ENCODE results near the gene LIFR. TPM values are rescaled to one million over a fixed set of nuclear protein-coding genes. Genes with fewer than 3 reads are reported as not detected.

The LIFR gene
- total RNA-seq, 4 donors from 2014 or later, result 3.1 to 72.9 (median 16.9) TPM

- WGBS, 2 donors, result 26 to 40% methylated on average over 5 of the region's 6 CpGs
- Histone ChIP-seq H3K27me3 (peaks cover 0 to 3% (median 0%) of the 10 kb centered on the region in 4 donors), H3K9me3 (no peaks in the 10 kb centered on the region), H3K36me3 (no peaks in the 10 kb centered on the region), H3K4me3 (no peak overlapping the region), H3K4me1 (peaks cover 4 to 13% (median 8%) of the 10 kb centered on the region in 3 donors), H3K27ac (peak overlapping the region in 3 of 4 donors; percentile 17 to 46 (median 25))
- TF ChIP-seq, protein P1, sequence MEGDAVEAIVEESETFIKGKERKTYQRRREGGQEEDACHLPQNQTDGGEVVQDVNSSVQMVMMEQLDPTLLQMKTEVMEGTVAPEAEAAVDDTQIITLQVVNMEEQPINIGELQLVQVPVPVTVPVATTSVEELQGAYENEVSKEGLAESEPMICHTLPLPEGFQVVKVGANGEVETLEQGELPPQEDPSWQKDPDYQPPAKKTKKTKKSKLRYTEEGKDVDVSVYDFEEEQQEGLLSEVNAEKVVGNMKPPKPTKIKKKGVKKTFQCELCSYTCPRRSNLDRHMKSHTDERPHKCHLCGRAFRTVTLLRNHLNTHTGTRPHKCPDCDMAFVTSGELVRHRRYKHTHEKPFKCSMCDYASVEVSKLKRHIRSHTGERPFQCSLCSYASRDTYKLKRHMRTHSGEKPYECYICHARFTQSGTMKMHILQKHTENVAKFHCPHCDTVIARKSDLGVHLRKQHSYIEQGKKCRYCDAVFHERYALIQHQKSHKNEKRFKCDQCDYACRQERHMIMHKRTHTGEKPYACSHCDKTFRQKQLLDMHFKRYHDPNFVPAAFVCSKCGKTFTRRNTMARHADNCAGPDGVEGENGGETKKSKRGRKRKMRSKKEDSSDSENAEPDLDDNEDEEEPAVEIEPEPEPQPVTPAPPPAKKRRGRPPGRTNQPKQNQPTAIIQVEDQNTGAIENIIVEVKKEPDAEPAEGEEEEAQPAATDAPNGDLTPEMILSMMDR (IDR thresholded peaks at IDR 0.05), result no peak
- no peak for DNase-seq
- intact Hi-C loops (cut with DNase I), result no loop called here
These were observed 123.1 kb downstream of the LIFR start for GRCh38 chr5:38433160-38433861.

- Histone ChIP-seq H3K27me3 (peaks cover 0 to 3% (median 0%) of the 10 kb centered on the region in 4 donors), H3K9me3 (no peaks in the 10 kb centered on the region), H3K4me3 (no peak overlapping the region), H3K4me1 (peaks cover 4 to 13% (median 8%) of the 10 kb centered on the region in 3 donors), H3K27ac (no peak overlapping the region), H3K36me3 (no peaks in the 10 kb centered on the region)
- 78 to 100% methylated on average over 1 of the region's 1 CpG for WGBS, 2 donors
- intact Hi-C loops (cut with DNase I), result no loop called here
- TF ChIP-seq, protein P1 (IDR thresholded peaks at IDR 0.05), result no peak
- TF ChIP-seq POLR2A (IDR thresholded peaks at IDR 0.05), result no peak
- DNase-seq, result no peak
These were observed 125.1 kb downstream of the LIFR start for GRCh38 chr5:38431242-38431853.

DNA sequence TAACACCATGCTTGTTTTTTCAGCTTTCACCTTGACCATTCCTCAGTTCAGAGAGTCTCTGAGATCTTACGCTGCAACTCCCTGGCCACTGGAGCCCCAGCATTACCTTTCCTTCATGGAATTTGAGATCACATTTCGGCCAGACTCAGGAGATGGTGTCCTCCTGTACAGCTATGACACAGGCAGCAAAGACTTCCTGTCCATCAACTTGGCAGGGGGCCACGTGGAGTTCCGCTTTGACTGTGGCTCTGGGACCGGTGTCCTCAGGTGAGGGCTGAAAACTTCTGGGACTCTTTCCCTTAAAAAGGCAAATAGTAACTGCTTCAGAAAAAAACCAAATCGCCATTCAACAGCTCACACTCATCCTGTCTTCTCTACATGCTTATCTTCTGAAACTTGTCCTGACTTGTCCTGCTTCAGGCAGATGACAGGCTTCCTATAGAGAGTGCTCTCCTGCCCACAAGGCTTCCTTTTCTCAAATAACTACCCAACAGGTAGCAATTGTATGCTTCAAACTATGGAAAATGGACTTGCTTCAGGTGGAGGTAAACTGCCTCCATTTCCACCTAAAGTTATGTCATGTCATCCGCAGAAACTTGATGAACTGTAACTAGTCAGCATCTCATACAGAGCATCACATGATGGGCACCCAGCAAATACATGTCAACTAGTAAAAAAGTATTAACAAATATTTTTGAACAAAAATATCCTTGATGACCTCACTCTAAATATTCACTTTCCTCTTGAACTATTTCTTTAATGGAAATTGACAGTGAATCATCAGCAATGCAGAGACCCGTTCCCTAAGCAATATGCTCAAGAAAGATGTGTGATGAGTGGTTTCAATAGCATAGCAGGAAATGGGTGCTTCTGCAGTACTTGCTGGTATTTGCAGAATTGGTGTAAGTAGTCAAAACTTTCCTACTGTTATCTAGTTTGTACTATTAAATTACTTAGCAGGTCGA lies 129.2 kb downstream of the LIFR start:
- H3K4me3 ChIP-seq, result no peak overlapping the region
- 66 to 74% methylated on average over 9 of the region's 9 CpGs for WGBS, 2 donors

DNA sequence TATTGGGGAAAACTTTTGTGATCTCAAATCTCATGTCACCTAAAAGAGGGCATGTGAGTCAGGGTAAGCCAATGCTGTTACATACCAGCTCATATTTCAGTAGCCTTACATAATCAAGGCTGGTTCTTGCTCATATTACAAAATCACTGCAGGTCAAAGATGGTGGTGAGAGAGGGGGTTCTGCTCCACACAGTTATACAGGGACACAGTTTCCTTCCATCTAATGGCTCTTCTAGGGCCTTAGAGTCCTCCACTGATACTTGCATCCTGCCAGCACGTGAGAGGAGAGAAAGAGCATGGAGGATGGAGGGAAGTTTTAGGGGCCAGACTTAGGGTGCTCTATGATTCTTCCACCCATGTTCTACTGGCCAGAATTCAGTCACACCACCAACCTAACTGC lies 130.0 kb downstream of the LIFR start:
- WGBS, 2 donors, result 63 to 92% methylated on average over 1 of the region's 1 CpG
- TF ChIP-seq POLR2A (IDR thresholded peaks at IDR 0.05), result no peak
- TF ChIP-seq, protein P1 (IDR thresholded peaks at IDR 0.05), result no peak
- no peak overlapping the region for H3K27ac ChIP-seq
- H3K36me3 ChIP-seq, result no peaks in the 10 kb centered on the region
- intact Hi-C loops (cut with DNase I), result no loop called here
- H3K9me3 ChIP-seq, result no peaks in the 10 kb centered on the region
- H3K4me3 ChIP-seq, result no peak overlapping the region
- no peaks in the 10 kb centered on the region for H3K4me1 ChIP-seq
- no peaks in the 10 kb centered on the region for H3K27me3 ChIP-seq
- DNase-seq, result no peak

More for the DNA sequence above, 129.2 kb downstream of the LIFR start:
- H3K36me3 ChIP-seq, result no peaks in the 10 kb centered on the region
- no peak overlapping the region for H3K27ac ChIP-seq
- DNase-seq, result no peak
- intact Hi-C loops (cut with DNase I), result no loop called here
- H3K9me3 ChIP-seq, result no peaks in the 10 kb centered on the region
- TF ChIP-seq, protein P1 (IDR thresholded peaks at IDR 0.05), result no peak
- TF ChIP-seq POLR2A (IDR thresholded peaks at IDR 0.05), result no peak
- no peaks in the 10 kb centered on the region for H3K27me3 ChIP-seq
- no peaks in the 10 kb centered on the region for H3K4me1 ChIP-seq

Small RNA genes within 50 kb of the gene (small RNA-seq; reads per million reads assigned to genes)
- 0 to 0.21 (median 0.09) reads per million in 4 donors for gene AC091839.1
- gene MIR3650, result 0 reads per million in 4 donors
